OCI-LY7 (cell line): Measurements from ENCODE around the gene TFE3. TPM values are rescaled to one million over a fixed set of nuclear protein-coding genes. Genes with fewer than 3 reads are reported as not detected.

Experiments used
- BruUV-seq: library from RNA; stranded (reverse); fragments of 400-500 nt; replicated peaks from 2 replicates; lab custom pipeline; 2021; lab: Mats Ljungman, UMichigan
- CTCF ChIA-PET: fragments of 300-600 bp; sonication (Branson Sonifier 250); formaldehyde crosslinking; loops from one replicate; lab custom pipeline; 2022; ENCODE audit warnings: antibody characterized with exemption; ENCODE audit not compliant: unreplicated experiment; lab: Charles Lee
- POLR2A ChIA-PET: fragments of 300-600 bp; sonication (Branson Sonifier 250); formaldehyde crosslinking; loops from one replicate; lab custom pipeline; 2022; ENCODE audit warnings: antibody characterized with exemption; lab: Charles Lee
- DNase-seq: peaks from one replicate; pipeline ENCODE4 v3.0.0-alpha.2; 2015; ENCODE audit warnings: low spot score
- H2AFZ ChIP-seq: fragments of 200-600 bp; sonication (generic), shearing (Covaris generic); 2 replicates; pipeline ENCODE4 v1.6.1; 2014; ENCODE audit warnings: mild to moderate bottlenecking, antibody characterized with exemption, low read length, moderate library complexity
- H3K27ac ChIP-seq: fragments of 200-600 bp; sonication (generic); 2 replicates; pipeline ENCODE4 v1.5.1; 2014; ENCODE audit warnings: mixed run types, low read depth, mild to moderate bottlenecking, moderate library complexity, low read length, inconsistent platforms; ENCODE audit not compliant: poor library complexity, severe bottlenecking
- H3K36me3 ChIP-seq: fragments of 200-600 bp; sonication (generic); 2 replicates; pipeline ENCODE4 v1.6.1; 2014; ENCODE audit warnings: mild to moderate bottlenecking, antibody characterized with exemption, low read length, moderate library complexity, mixed read lengths; ENCODE audit not compliant: insufficient read depth
- H3K4me1 ChIP-seq: fragments of 200-600 bp; sonication (generic); 2 replicates; pipeline ENCODE4 v1.5.1; 2014; ENCODE audit warnings: mild to moderate bottlenecking, low read length; ENCODE audit not compliant: insufficient read depth, poor library complexity, severe bottlenecking
- H3K4me2 ChIP-seq: fragments of 200-600 bp; sonication (generic); 2 replicates; pipeline ENCODE4 v1.6.1; 2014; ENCODE audit warnings: mild to moderate bottlenecking, low read length
- H3K4me3 ChIP-seq: fragments of 200-600 bp; sonication (generic); 2 replicates; pipeline ENCODE4 v1.5.1; 2014; ENCODE audit warnings: mild to moderate bottlenecking, low read depth, low read length; ENCODE audit not compliant: poor library complexity, severe bottlenecking
- H3K79me2 ChIP-seq: fragments of 200-600 bp; sonication (generic); 2 replicates; pipeline ENCODE4 v1.6.1; 2016; ENCODE audit warnings: low read depth, mild to moderate bottlenecking, low read length, moderate library complexity, mixed read lengths; ENCODE audit not compliant: insufficient read depth
- H3K9me2 ChIP-seq: fragments of 200-600 bp; sonication (generic); 2 replicates; pipeline ENCODE4 v1.6.1; 2016; ENCODE audit warnings: mild to moderate bottlenecking, low read length, mixed read lengths; ENCODE audit not compliant: insufficient read depth
- H3K9me3 ChIP-seq: fragments of 200-600 bp; sonication (generic); 2 replicates; pipeline ENCODE4 v1.6.1; 2014; ENCODE audit warnings: mild to moderate bottlenecking, mixed run types, low read length, mixed read lengths
- H4K20me1 ChIP-seq: fragments of 200-600 bp; sonication (generic); 2 replicates; pipeline ENCODE4 v1.6.1; 2014; ENCODE audit warnings: mild to moderate bottlenecking, antibody characterized with exemption, low read length, moderate library complexity, mixed read lengths; ENCODE audit not compliant: insufficient read depth
- EZH2phosphoT487 ChIP-seq: fragments of 200-600 bp; sonication (generic); IDR thresholded peaks from 2 replicates; pipeline ENCODE4 v1.6.1; 2018; ENCODE audit warnings: low read depth, borderline replicate concordance, mild to moderate bottlenecking, mixed run types, antibody characterized with exemption, low read length, moderate library complexity, mixed read lengths
- intact Hi-C: fragments of 100-400 bp; cut with micrococcal nuclease; formaldehyde crosslinking; loops from one replicate; pipeline ENCODE4 v1.10.0; 2022; ENCODE audit not compliant: unreplicated experiment
- total RNA-seq, 2 experiments: library from RNA; depleted of rRNA in 1 of 2; stranded (reverse); fragments of >200 nt in 1 of 2; shearing (Covaris generic) in 1 of 2; gene quantifications; 2 replicates each; pipeline ENCODE4 v1.2.3, GENCODE V29; 2014 to 2022
- TF ChIP-seq, protein P1 (sequence below): fragments of 200-600 bp; sonication (generic); conservative IDR thresholded peaks from 2 replicates; pipeline ENCODE4 v1.5.1; 2014; ENCODE audit warnings: mild to moderate bottlenecking, antibody characterized with exemption, low read length, moderate library complexity, mixed read lengths

TFE3 gene
- total RNA-seq, 2 experiments from 2014 or later: 10.2 to 19.0 TPM

- Histone ChIP-seq H4K20me1 (no peaks in the 10 kb centered on the region), H3K4me3 (no peak overlapping the region), H2AFZ (no peak overlapping the region), H3K9me2 (no peaks in the 10 kb centered on the region), H3K4me1 (peaks cover 12% of the 10 kb centered on the region), H3K27ac (no peak overlapping the region), H3K4me2 (no peak overlapping the region), H3K36me3 (no peaks in the 10 kb centered on the region), H3K79me2 (no peaks in the 10 kb centered on the region), H3K9me3 (no peaks in the 10 kb centered on the region)
- TF ChIP-seq, protein P1, sequence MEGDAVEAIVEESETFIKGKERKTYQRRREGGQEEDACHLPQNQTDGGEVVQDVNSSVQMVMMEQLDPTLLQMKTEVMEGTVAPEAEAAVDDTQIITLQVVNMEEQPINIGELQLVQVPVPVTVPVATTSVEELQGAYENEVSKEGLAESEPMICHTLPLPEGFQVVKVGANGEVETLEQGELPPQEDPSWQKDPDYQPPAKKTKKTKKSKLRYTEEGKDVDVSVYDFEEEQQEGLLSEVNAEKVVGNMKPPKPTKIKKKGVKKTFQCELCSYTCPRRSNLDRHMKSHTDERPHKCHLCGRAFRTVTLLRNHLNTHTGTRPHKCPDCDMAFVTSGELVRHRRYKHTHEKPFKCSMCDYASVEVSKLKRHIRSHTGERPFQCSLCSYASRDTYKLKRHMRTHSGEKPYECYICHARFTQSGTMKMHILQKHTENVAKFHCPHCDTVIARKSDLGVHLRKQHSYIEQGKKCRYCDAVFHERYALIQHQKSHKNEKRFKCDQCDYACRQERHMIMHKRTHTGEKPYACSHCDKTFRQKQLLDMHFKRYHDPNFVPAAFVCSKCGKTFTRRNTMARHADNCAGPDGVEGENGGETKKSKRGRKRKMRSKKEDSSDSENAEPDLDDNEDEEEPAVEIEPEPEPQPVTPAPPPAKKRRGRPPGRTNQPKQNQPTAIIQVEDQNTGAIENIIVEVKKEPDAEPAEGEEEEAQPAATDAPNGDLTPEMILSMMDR: no peak
- TF ChIP-seq EZH2phosphoT487: no peak
- ChIA-PET CTCF (no interaction called here), POLR2A (no interaction called here)
- BruUV-seq: no TSS peak
- DNase-seq: no peak
- intact Hi-C loops: no loop called here
These were observed 34.8 kb upstream of the TFE3 start for GRCh38 chrX:49077941-49078340.

GRCh38 chrX:49075347-49075746 is 32.2 kb upstream of the TFE3 start:
- BruUV-seq: no TSS peak
- H3K36me3 ChIP-seq: no peaks in the 10 kb centered on the region
- DNase-seq: no peak
- ChIA-PET CTCF (no interaction called here), POLR2A (interaction anchor here (0.6 kb wide), 1 partner anchor 193 kb away, joined by 3 read pairs; no protein-coding TSS in a partner anchor)
- no peak overlapping the region for H3K27ac ChIP-seq
- intact Hi-C loops: no loop called here
- TF ChIP-seq, protein P1: no peak
- TF ChIP-seq EZH2phosphoT487: no peak
- no peak overlapping the region for H2AFZ ChIP-seq
- no peaks in the 10 kb centered on the region for H3K9me2 ChIP-seq
- no peak overlapping the region for H3K4me2 ChIP-seq
- H3K9me3 ChIP-seq: no peaks in the 10 kb centered on the region
- H3K4me3 ChIP-seq: no peak overlapping the region
- H3K4me1 ChIP-seq: peaks cover 12% of the 10 kb centered on the region
- no peaks in the 10 kb centered on the region for H3K79me2 ChIP-seq
- no peaks in the 10 kb centered on the region for H4K20me1 ChIP-seq

- Histone ChIP-seq H3K9me2 (no peaks in the 10 kb centered on the region), H2AFZ (peak within 1 kb of the TSS; percentile 76), H3K4me1 (peaks cover 7% of the 10 kb centered on the region), H3K4me3 (peak within 1 kb of the TSS; percentile 67), H3K27ac (no peak within 1 kb of the TSS), H3K36me3 (no peaks in the 10 kb centered on the region), H4K20me1 (no peaks in the 10 kb centered on the region), H3K9me3 (no peaks in the 10 kb centered on the region), H3K79me2 (no peaks in the 10 kb centered on the region), H3K4me2 (peak within 1 kb of the TSS; percentile 71)
- ChIA-PET CTCF (no interaction called here), POLR2A (no interaction called here)
- BruUV-seq: no TSS peak
- DNase-seq: peak; percentile 89
- TF ChIP-seq, protein P1: no peak
- TF ChIP-seq EZH2phosphoT487: no peak
- intact Hi-C loops: no loop called here
These were observed 30.7 kb upstream of the TFE3 start, which contains the start of gene PRAF2 for GRCh38 chrX:49073601-49074575. PRAF2 (minus strand) TSS chrX:49074002; CDS start chrX:49073987, 15 bp downstream.
